Measurements from ENCODE around the gene ANKRD11. TPM values are rescaled to one million over a fixed set of nuclear protein-coding genes. Genes with fewer than 3 reads are reported as not detected.
"Not testable (repeated sequence)": the region's sequence is repeated elsewhere in the genome, so short reads cannot be mapped to it uniquely, and the experiment has no call there.

The ANKRD11 gene
- total RNA-seq, 1 experiment from 2014 or later: 28.5 TPM

DNA sequence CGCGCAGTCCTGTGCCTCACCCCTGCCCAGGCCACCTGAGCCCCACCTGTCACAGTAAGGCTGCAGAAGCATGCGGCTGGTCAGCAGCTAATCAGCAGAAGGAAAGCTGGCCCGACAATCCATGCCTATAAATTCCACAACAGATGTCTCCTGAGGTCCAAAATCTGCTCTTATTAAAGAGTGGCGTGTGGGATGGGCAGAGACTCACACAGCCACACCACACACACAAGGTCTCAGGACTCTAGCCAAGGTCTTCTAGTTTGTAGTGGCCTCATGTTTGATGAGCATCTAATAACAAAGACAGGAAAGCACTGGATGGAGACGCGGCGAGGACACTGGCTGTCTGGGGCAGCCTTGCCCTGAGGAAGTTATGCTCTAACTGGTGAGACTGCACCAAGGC lies 55.9 kb downstream of the ANKRD11 start:
- H3K27me3 ChIP-seq (ENCODE audit: low read length): no peaks in the 10 kb centered on the region
- no peak overlapping the region for H3K4me3 ChIP-seq (ENCODE audit: low read length)
- no peaks in the 10 kb centered on the region for H3K36me3 ChIP-seq (ENCODE audit: insufficient read depth, low read length)
- H3K79me2 ChIP-seq (ENCODE audit: low read length): peaks cover 92% of the 10 kb centered on the region
- no peaks in the 10 kb centered on the region for H3K4me1 ChIP-seq (ENCODE audit: low read length)
- DNase-seq: no peak
- no peaks in the 10 kb centered on the region for H3K9me3 ChIP-seq (ENCODE audit: low read length)
- H4K20me1 ChIP-seq (ENCODE audit: insufficient read depth, low read depth, low read length): no peaks in the 10 kb centered on the region
- no peak overlapping the region for H2AFZ ChIP-seq (ENCODE audit: low read length)
- H3K9ac ChIP-seq (ENCODE audit: low read length): no peak overlapping the region
- no peaks in the 10 kb centered on the region for H3K9me2 ChIP-seq (replicated peaks; ENCODE audit: insufficient read depth, low read length)
- no peak overlapping the region for H3K27ac ChIP-seq (ENCODE audit: low read length)
- H3K4me2 ChIP-seq (ENCODE audit: low read depth, low read length, poor library complexity, severe bottlenecking): no peak overlapping the region

DNA sequence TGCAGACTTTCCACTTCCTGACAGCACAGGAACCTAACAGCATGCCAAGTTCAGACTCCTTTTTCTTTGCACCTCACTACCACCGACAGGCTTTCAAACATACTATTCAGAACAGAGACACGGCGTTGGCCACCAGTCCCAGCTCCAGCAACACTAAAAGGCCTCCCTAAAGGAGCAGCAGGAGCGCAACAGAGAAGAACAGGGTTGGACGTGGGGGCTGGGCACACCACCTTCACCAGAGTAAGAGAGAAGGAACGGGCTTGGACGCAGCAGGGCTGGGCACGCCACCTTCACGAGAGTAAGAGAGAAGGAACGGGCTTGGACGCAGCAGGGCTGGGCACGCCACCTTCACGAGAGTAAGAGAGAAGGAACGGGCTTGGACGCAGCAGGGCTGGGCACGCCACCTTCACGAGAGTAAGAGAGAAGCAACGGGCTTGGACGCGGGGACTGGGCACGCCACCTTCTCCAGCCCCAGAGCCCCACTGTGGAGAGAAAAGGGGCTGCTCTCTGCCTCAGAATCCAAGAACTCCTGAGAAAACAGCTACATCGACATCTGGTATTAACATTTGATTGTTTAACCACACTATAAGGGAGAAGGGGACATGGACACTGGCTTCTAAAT lies 56.9 kb downstream of the ANKRD11 start:
- not testable (repeated sequence) for H3K4me3 ChIP-seq (ENCODE audit: low read length)

DNA sequence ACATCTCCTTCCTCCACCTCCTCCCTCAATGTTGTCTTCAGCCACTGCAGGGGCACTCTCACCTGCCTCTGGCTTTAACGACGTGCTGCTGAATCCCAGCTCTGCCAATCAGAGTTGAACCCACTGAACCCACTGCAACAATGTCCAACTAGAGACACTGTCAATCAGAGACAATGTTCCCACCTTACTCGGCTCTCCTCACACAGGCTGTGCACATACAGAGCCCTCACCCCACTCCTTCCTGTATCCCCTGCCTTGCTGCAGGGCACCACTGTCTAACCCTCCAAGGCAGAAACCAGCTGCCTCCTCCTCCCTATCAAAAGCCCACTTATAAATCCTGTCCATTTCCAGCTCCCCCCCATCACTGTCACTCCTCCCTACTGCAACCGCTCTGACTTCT lies 58.7 kb downstream of the ANKRD11 start:
- no peak for DNase-seq
- H3K9me3 ChIP-seq (ENCODE audit: low read length): no peaks in the 10 kb centered on the region
- H2AFZ ChIP-seq (ENCODE audit: low read length): no peak overlapping the region
- H3K4me3 ChIP-seq (ENCODE audit: low read length): no peak overlapping the region
- H3K79me2 ChIP-seq (ENCODE audit: low read length): peaks cover 81% of the 10 kb centered on the region
- 0 out of 2 replicates have a peak, but pooled peaks cover 7% of the 10 kb centered on the region for H4K20me1 ChIP-seq (ENCODE audit: insufficient read depth, low read depth, low read length)
- H3K27me3 ChIP-seq (ENCODE audit: low read length): no peaks in the 10 kb centered on the region
- no peak overlapping the region for H3K9ac ChIP-seq (ENCODE audit: low read length)
- H3K4me2 ChIP-seq (ENCODE audit: low read depth, low read length, poor library complexity, severe bottlenecking): no peak overlapping the region
- H3K9me2 ChIP-seq (replicated peaks; ENCODE audit: insufficient read depth, low read length): no peaks in the 10 kb centered on the region
- H3K36me3 ChIP-seq (ENCODE audit: insufficient read depth, low read length): no peaks in the 10 kb centered on the region
- H3K4me1 ChIP-seq (ENCODE audit: low read length): no peaks in the 10 kb centered on the region
- no peak overlapping the region for H3K27ac ChIP-seq (ENCODE audit: low read length)

More for the DNA sequence above, 56.9 kb downstream of the ANKRD11 start:
- not testable (repeated sequence) for H2AFZ ChIP-seq (ENCODE audit: low read length); H3K4me2 ChIP-seq (ENCODE audit: low read depth, low read length, poor library complexity, severe bottlenecking); H3K4me1 ChIP-seq (ENCODE audit: low read length); DNase-seq; H3K36me3 ChIP-seq (ENCODE audit: insufficient read depth, low read length); H3K9ac ChIP-seq (ENCODE audit: low read length); H3K27me3 ChIP-seq (ENCODE audit: low read length); H3K9me2 ChIP-seq (replicated peaks; ENCODE audit: insufficient read depth, low read length); H3K27ac ChIP-seq (ENCODE audit: low read length); H3K9me3 ChIP-seq (ENCODE audit: low read length); H4K20me1 ChIP-seq (ENCODE audit: insufficient read depth, low read depth, low read length)
- H3K79me2 ChIP-seq (ENCODE audit: low read length): peaks cover 87% of the 10 kb centered on the region

DNA sequence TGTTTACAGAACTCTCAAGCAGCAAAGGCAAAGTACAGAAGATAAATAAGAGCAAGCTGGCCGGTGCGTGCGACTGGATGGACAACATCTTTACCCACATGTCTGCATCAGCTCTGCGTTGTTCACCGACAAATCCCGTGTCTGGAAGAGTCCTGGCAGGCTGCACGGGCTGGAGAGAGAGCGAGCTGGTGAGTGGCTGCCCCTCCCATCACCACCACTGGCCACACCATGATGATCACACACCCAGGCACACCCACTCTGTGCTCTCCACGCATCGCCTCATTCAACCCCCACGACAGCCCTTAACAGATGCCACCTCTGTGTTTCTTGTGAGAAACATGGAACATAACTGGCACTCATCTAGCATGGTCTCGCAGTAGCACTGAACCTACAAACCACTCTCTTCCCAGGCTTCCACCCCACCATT lies 59.2 kb downstream of the ANKRD11 start:
- H4K20me1 ChIP-seq (ENCODE audit: insufficient read depth, low read depth, low read length): peaks cover 11% of the 10 kb centered on the region; the same call in 1 of the 2 replicates
- no peak for DNase-seq
- no peak overlapping the region for H3K4me3 ChIP-seq (ENCODE audit: low read length)

DNA sequence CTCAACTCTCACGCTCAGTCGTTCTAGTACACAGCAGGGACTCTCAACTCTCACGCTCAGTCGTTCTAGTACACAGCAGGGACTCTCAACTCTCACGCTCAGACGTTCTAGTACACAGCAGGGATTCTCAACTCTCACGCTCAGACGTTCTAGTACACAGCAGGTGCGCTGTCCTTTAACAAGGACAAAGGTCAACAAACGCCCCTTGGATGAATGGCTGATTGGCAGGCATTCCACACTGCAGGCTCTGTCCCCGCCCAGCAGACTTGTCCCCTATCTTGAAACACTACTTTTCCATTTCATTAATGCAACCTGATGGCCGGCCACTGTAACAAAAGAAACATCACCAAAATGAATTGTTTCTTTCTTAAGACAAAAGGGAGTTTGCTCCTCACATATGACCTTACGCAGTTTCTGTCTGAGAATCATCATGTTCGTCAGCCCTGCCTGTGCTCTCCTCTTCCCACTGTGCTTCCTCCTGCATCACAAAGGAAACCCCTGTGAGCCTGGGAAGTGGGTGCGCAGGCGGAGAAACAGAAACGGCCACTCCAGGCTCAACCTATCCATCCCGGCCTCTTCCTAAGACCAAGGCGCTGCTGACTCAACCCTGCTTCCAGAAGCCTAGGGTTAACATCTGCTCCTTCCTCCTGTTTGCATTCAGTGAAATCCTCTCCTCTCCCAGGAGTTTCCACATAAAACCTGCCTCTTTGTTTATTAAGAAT lies 59.8 kb downstream of the ANKRD11 start:
- Histone ChIP-seq H3K36me3 (ENCODE audit: insufficient read depth, low read length) (no peaks in the 10 kb centered on the region), H3K79me2 (ENCODE audit: low read length) (peaks cover 81% of the 10 kb centered on the region), H3K4me3 (ENCODE audit: low read length) (no peak overlapping the region), H4K20me1 (ENCODE audit: insufficient read depth, low read depth, low read length) (peaks cover 17% of the 10 kb centered on the region; the same call in 1 of the 2 replicates), H3K27me3 (ENCODE audit: low read length) (no peaks in the 10 kb centered on the region), H2AFZ (ENCODE audit: low read length) (no peak overlapping the region), H3K9ac (ENCODE audit: low read length) (no peak overlapping the region), H3K4me1 (ENCODE audit: low read length) (no peaks in the 10 kb centered on the region), H3K4me2 (ENCODE audit: low read depth, low read length, poor library complexity, severe bottlenecking) (no peak overlapping the region), H3K9me3 (ENCODE audit: low read length) (no peaks in the 10 kb centered on the region), H3K9me2 (replicated peaks; ENCODE audit: insufficient read depth, low read length) (no peaks in the 10 kb centered on the region), H3K27ac (ENCODE audit: low read length) (no peak overlapping the region)
- DNase-seq: no peak

More for the DNA sequence above, 59.2 kb downstream of the ANKRD11 start:
- peaks cover 81% of the 10 kb centered on the region for H3K79me2 ChIP-seq (ENCODE audit: low read length)
- no peaks in the 10 kb centered on the region for H3K9me3 ChIP-seq (ENCODE audit: low read length)
- H3K36me3 ChIP-seq (ENCODE audit: insufficient read depth, low read length): no peaks in the 10 kb centered on the region
- H3K4me2 ChIP-seq (ENCODE audit: low read depth, low read length, poor library complexity, severe bottlenecking): no peak overlapping the region
- no peak overlapping the region for H2AFZ ChIP-seq (ENCODE audit: low read length)
- no peak overlapping the region for H3K27ac ChIP-seq (ENCODE audit: low read length)
- H3K27me3 ChIP-seq (ENCODE audit: low read length): no peaks in the 10 kb centered on the region
- no peaks in the 10 kb centered on the region for H3K9me2 ChIP-seq (replicated peaks; ENCODE audit: insufficient read depth, low read length)
- no peak overlapping the region for H3K9ac ChIP-seq (ENCODE audit: low read length)
- H3K4me1 ChIP-seq (ENCODE audit: low read length): no peaks in the 10 kb centered on the region

DNA sequence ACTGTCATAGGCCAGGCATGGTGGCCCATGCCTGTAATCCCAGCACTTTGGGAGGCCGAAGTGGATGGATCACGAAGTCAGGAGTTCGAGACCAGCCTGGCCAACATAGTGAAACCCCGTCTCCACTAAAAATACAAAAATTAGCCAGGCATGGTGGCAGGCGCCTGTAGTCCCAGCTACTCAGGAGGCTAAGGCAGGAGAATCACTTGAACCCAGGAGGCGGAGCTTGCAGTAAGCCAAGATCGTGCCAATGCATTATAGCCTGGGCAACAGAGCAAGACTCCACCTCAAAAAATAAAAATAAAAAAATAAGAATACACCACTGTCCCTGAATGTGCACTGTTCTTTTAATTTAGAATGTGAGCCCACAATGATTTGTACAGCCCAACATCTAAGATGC lies 61.8 kb downstream of the ANKRD11 start:
- not testable (repeated sequence) for H3K4me2 ChIP-seq (ENCODE audit: low read depth, low read length, poor library complexity, severe bottlenecking); H3K27me3 ChIP-seq (ENCODE audit: low read length); H3K4me3 ChIP-seq (ENCODE audit: low read length); H3K4me1 ChIP-seq (ENCODE audit: low read length); H3K9me3 ChIP-seq (ENCODE audit: low read length); H3K9ac ChIP-seq (ENCODE audit: low read length); H3K9me2 ChIP-seq (replicated peaks; ENCODE audit: insufficient read depth, low read length); H2AFZ ChIP-seq (ENCODE audit: low read length); H3K36me3 ChIP-seq (ENCODE audit: insufficient read depth, low read length); H3K27ac ChIP-seq (ENCODE audit: low read length); DNase-seq
- peaks cover 32% of the 10 kb centered on the region for H4K20me1 ChIP-seq (ENCODE audit: insufficient read depth, low read depth, low read length)
- peaks cover 81% of the 10 kb centered on the region for H3K79me2 ChIP-seq (ENCODE audit: low read length)

DNA sequence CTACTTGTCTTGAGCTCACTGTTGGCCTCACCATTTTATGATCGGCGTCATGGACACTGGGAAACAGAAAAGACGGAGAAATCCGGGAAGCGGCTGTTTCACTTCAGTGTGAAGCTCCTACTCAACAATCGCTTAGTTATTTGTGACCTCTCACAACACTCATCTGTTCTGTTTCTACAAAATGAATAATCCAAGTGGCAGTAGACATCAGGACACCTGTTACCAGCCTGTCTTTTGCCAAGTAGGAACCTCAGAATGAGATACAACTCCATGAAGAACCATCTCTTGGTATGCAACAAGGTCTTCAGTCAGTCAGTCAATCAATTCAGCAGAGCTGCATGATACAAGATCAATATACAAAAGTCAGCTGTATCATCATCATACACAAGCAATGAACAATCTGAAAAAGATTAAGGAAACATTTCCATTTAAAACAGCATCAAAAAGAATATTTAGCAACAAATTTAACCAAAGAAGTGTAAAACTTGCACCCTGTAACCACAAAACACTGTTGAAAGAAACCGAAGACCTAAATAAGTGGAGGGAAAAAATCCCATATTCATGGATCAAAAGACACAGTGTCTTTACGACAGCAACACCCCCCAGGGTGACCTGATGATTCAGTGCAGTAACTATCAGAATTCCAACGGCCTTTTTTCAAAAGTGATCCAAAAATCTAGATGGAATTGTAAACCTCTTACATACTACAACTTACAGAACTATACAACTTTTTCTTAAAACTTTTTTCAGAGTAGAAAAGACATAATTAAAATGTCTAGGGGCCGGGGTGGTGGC lies 63.4 kb downstream of the ANKRD11 start:
- Histone ChIP-seq H3K9me3 (ENCODE audit: low read length) (no peaks in the 10 kb centered on the region), H3K4me1 (ENCODE audit: low read length) (no peaks in the 10 kb centered on the region), H3K36me3 (ENCODE audit: insufficient read depth, low read length) (no peaks in the 10 kb centered on the region), H3K27me3 (ENCODE audit: low read length) (no peaks in the 10 kb centered on the region), H3K9me2 (replicated peaks; ENCODE audit: insufficient read depth, low read length) (no peaks in the 10 kb centered on the region), H3K27ac (ENCODE audit: low read length) (no peak overlapping the region), H3K4me3 (ENCODE audit: low read length) (no peak overlapping the region), H3K79me2 (ENCODE audit: low read length) (peaks cover 81% of the 10 kb centered on the region), H2AFZ (ENCODE audit: low read length) (no peak overlapping the region), H3K4me2 (ENCODE audit: low read depth, low read length, poor library complexity, severe bottlenecking) (no peak overlapping the region), H3K9ac (ENCODE audit: low read length) (no peak overlapping the region), H4K20me1 (ENCODE audit: insufficient read depth, low read depth, low read length) (peaks cover 45% of the 10 kb centered on the region)
- DNase-seq: no peak

DNA sequence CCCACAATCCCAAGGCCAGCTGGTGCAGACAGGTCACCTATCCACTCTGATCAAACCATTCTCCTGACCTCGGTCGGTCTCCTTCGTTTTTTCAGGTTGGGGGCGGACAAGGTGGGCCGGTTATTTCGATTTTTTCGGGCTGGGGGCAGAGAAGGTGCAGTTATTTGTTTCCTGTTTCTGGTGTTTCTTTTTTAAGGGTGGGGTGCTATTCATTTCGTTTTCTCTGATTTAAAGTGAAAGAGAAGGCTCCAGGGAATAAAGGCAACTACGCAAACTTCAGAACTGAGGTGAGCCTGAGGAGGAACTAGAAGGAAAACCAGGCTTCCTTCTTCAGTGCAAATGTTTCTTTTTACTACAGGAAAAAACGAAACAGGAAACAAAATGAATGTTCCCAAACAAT lies 64.8 kb downstream of the ANKRD11 start:
- H3K4me3 ChIP-seq (ENCODE audit: low read length): no peak overlapping the region
- H2AFZ ChIP-seq (ENCODE audit: low read length): no peak overlapping the region
- peaks cover 77% of the 10 kb centered on the region for H3K79me2 ChIP-seq (ENCODE audit: low read length)
- H4K20me1 ChIP-seq (ENCODE audit: insufficient read depth, low read depth, low read length): peaks cover 45% of the 10 kb centered on the region
- no peaks in the 10 kb centered on the region for H3K9me3 ChIP-seq (ENCODE audit: low read length)
- no peaks in the 10 kb centered on the region for H3K9me2 ChIP-seq (replicated peaks; ENCODE audit: insufficient read depth, low read length)
- H3K27ac ChIP-seq (ENCODE audit: low read length): no peak overlapping the region
- no peak for DNase-seq
- H3K36me3 ChIP-seq (ENCODE audit: insufficient read depth, low read length): no peaks in the 10 kb centered on the region
- H3K4me1 ChIP-seq (ENCODE audit: low read length): no peaks in the 10 kb centered on the region
- H3K4me2 ChIP-seq (ENCODE audit: low read depth, low read length, poor library complexity, severe bottlenecking): no peak overlapping the region
- H3K27me3 ChIP-seq (ENCODE audit: low read length): no peaks in the 10 kb centered on the region
- no peak overlapping the region for H3K9ac ChIP-seq (ENCODE audit: low read length)
